Measurements from ENCODE around the gene PPP6C.
"Not testable (repeated sequence)": the region's sequence is repeated elsewhere in the genome, so short reads cannot be mapped to it uniquely, and the experiment has no call there.

Gene PPP6C

DNA sequence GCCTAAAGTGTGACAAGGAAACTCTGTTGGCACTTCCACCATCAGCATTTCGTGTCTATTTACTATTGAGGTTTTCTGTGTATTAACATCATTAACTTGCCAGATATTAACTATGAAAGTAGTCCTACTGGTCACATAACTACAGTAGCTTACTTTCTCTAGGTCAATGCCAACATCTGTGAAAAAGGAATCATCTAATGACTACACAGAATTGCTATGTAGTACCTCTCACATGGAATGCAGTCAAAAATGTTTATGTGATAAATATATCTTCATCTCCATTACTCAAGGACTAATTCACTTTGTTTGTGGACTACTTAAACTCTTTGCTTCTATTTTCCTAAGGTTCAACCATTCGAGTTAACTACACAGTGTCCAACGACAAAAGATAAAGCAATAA lies 48.4 kb downstream of the PPP6C start:
- no peak for DNase-seq

DNA sequence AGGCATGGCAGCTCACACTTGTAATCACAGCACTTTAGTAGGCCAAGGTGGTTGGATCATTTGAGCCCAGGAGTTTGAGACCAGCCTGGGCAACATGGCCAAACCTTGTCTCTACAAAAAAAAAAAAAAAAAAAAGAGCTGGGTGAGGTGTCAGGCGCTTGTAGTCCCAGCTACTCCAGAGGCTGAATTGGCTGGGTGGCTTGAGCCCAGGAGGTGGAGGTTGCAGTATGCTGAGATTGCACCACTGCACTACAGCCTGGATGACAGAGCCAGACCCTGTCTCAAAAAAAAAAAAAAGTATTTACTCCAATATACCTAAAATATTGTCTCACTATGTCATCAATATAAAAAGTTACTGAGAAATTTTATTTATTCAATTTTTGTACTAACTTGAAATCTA lies 49.0 kb downstream of the PPP6C start:
- no peak for DNase-seq

DNA sequence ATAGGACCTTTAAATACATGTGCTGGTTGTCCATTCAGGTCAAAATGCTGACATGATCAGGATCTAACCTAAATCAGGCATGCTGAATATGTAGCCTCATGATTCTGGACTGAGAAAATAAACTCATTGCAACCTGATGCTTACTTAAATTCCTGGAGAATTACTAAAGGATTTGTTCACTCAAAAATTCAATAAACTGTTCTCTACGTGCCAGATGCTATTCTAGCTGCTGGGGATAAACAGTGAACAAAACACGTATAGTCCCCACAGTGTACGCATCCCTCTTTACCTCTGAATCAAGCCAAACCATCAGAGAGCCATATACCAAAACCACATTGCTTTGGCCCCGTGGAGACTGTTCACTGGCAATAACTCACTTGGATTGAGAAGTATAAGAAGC lies 52.4 kb downstream of the PPP6C start:
- DNase-seq: no peak

DNA sequence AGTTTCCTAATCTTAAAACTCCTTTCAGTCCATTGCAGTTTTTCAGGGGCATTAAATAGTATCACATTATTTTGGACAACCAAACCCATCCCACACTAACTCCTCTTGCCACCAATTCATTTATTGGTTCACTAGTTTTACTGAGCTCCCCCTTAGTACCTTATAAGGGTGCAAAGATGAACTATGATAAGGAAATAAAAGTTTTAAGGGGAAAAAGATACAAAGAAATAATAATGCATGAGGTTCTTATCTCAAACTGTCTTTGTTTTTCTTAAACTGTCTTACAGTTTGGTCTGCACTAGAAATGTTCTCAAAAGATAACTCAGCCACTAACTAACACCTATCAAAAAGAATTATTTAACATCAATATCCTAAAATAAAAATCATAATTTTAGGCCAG lies 54.6 kb downstream of the PPP6C start:
- DNase-seq: no peak

DNA sequence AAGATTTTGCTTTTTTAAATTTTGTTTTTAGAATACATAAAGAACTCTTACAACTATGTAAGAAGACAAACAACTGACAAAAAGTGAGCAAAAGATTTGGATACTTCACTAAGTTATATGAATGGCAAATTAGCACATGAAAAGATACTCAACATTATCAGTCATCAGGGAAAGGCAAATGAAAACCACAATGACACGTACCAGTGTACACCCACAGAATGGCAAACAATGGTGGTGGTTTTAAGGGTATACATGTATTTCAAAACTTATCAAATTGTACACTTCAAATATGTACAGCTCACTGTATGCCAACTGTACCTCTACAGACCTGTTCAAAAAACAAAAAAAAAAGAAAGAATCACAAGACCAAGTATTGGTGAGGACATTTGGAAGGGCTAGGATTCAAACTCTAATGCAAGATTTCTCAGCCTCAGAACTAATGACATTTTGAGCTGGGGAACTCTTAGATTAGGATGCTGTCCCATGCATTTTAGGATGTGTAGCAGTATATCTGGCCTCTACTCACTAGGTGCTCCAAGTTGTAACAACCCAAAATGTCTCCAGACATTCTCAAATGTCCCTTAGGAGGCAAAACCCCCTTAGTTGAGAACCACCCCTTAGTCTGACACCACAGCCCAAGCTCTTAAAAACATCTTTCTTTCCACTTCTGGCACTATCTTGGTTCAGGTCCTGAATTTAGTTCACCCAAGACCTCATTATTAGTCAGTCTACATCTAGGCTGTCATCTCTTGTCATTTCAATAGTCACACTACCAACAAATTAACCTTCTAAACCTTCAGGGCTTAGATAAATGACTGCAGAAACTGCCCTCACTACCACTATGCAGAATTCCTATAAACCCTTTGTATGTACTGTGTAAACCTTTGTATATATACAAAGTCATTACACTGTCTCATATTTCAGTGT lies 55.9 kb downstream of the PPP6C start:
- DNase-seq: no peak

DNA sequence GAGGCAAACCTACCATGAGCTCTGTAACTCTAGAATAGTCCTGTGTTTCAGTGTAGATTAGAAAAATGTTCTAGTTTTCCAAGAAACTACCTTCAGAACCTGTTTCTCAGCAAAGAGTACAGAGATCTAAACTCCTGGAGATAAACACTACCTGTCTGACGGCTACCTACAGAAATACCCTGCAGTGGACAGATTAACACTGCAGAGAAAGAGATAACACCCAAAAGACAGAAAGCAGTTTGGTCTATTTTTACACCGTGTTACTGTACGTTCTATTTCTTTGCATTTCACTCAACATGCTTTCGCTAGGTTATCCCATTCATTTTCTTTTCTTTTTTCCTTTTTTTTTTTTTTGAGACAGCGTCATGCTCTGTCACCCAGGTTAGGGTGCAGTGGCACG lies 57.8 kb downstream of the PPP6C start:
- no peak for DNase-seq

DNA sequence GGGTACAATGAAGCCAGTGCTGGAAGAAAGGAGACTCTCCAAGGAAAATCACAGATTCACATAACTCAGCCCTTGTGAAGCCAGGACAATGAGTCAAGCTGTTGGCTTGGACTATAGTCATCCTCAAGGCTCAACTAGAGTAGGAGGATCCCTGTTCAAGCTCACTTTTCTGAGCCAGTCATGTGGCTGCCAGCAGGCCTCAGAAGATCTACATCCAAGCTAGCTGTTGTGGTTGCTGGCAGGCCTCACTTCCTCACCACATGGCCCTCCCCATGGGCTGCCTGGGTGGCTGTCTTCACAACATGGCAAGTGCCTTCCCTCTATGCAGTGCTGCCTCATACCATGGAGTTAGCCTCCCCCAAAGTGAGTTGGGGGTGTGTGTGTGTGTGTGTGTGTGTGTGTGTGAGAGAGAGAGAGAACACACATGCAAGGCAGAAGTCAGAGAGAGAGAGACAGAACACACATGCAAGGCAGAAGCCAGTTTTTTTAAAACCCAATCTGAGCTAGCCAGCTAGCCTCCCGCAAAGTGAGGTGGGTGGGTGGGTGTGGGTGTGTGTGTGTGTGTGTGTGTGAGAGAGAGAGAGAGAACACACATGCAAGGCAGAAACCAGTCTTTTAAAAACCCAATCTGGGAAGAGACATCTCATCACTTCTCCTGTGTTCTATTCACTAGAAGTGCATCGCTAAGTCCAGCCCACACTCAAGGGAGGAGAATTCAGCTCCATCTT lies 63.4 kb downstream of the PPP6C start:
- peak; percentile 75 for DNase-seq

DNA sequence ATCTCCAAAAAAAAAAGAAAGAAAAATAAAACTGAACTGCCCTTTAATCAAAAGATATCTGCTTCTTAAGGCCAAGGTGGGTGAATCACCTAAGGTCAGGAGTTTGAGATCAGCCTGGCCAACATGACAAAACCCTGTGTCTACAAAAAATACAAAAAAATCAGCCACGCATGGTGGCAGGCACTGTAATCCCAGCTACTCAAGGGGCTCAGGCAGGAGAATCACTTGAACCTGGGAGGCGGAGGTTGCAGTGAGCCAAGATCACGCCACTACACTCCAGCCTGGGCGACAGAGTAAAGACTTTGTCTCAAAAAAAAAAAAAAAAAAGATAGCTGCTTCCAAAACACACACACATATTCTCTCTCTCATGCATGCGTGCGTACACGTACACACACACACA lies 64.1 kb downstream of the PPP6C start:
- no peak for DNase-seq

DNA sequence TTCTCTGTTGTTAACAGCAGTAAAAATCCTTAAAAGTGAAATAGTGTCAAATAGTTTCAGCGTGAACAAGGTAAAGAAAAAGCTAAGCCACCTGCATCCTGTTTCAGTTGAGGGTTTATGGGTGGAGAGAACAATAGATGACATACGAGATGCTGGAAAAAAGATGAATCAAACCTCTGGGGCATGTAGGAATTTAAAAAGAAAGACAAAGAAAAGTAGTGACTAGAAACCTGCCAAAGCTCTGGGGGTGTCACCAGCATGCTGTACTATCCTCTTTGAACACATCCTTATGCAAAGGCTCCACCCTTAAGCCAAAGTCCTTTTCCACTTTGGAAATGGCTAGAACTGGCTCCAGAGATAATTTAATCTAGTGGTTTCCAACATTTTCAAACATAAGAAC lies 68.5 kb downstream of the PPP6C start:
- DNase-seq: no peak

DNA sequence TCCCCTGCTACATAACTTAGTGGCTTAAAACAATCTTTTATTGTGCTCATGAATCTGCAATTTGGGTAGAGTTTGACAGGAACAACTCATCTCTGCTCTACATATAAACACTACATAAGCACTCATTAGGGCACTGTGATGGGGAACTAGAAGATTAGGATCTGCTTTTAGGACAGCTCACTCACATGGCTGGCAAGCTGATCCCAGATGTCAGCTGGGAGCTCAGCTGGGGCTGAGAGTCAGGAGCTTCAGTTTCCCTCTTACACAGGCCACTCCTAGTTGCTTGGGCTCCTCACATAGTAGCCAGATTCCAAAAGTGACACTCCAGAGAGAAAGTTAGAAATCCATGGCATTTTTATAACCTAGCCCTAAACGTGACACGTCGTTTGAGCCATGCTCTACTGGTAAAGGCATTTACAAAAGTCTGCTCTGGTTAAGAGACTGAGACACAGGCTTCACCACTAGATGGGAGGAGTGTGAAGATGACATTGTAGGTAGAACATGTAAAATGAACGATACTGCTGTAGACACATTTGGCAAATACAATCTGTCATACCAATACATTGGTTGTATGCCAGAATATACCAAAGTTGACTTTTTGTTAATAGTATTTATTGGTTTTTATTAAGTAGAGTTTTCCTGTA lies 69.8 kb downstream of the PPP6C start:
- no peak for DNase-seq

DNA sequence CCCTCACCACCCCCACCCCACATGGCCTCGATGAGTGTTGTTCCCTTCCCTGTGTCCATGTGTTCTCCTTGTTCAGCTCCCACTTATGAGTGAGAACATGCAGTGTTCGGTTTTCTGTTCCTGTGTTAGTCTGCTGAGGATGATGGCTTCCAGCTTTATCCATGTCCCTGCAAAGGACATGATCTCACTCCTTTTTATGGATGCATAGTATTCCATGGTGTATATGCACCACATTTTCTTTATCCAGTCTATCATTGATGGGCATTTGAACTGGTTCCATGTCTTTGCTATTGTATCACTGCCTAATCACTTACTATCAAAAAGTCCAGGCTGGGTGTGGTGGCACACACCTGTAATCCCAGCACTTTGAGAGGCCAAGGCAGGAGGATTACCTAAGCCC lies 70.9 kb downstream of the PPP6C start:
- not testable (repeated sequence) for DNase-seq

DNA sequence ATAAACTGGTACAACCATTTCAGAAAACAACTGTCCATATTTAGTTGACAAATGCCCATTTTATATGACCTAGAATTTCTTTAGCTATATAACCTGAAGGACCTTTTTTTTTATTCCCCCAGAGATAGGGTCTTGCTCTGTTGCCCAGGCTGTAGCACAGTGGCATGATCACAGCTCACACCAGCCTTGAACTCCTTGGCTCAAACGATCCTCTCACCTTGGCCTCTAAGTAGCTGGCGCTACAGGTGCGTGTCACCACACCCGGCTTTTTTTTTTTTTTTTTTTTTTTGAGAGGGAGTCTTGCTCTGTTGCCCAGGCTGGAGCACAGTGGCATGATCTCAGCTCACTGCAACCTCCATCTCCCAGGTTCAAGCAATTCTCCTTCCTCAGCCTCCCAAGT lies 75.1 kb downstream of the PPP6C start:
- not testable (repeated sequence) for DNase-seq

DNA sequence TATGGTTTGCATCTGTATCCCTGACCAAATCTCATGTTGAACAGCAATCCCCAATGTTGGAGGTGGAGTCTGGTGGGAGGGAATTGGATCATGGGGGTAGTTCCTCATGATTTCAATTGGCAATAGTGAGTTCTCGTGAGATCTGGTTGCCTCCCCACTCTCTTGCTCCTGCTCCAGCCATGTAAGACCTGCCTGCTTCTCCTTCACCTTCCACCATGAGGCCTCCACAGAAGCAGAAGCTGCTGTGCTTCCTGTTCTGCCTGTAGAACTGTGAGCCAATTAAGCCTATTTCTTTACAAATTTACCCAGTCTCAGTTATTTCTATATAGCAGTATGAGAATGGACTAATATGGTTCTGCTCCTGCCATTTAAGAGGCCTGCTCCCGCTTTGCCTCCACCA lies 79.1 kb downstream of the PPP6C start:
- DNase-seq: no peak

DNA sequence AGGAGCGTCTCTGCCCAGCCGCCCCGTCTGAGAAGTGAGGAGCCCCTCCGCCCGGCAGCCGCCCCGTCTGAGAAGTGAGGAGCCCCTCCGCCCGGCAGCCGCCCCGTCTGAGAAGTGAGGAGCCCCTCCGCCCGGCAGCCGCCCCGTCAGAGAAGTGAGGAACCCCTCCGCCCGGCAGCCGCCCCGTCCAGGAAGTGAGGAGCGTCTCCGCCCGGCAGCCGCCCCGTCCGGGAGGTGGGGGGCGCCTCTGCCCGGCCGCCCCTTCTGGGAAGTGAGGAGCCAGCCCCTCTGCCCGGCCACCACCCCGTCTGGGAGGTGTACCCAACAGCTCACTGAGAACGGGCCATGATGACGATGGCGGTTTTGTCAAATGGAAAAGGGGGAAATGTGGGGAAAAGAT lies 81.1 kb downstream of the PPP6C start:
- DNase-seq: not testable (repeated sequence)

DNA sequence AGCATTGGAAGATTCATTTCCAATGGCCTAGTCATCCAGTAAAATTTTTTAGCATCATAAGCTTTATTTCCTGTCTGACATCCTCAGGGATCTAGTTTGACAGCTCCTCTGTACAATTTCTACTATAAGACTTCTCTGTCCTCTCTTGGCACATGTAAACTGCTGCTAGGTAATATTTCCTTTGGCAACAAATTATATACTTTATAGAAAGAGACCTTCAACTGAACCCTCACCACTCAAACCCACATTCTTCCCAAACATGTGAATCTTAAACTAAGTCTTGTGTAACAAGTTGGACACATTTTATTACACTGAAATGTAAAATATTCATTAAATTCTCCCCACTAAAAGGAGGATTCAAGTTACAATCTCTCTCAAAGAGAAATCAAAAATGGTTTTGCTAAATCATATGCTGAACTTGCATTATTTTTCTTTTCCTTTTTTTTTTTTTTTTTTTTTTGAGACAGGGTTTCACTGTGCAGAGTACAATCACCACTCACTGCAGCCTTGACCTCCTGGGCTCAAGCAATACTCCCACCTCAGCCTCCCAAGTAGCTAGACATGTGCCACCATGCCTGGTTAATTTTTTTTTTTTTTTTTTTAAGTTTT lies 83.2 kb downstream of the PPP6C start:
- DNase-seq: no peak

DNA sequence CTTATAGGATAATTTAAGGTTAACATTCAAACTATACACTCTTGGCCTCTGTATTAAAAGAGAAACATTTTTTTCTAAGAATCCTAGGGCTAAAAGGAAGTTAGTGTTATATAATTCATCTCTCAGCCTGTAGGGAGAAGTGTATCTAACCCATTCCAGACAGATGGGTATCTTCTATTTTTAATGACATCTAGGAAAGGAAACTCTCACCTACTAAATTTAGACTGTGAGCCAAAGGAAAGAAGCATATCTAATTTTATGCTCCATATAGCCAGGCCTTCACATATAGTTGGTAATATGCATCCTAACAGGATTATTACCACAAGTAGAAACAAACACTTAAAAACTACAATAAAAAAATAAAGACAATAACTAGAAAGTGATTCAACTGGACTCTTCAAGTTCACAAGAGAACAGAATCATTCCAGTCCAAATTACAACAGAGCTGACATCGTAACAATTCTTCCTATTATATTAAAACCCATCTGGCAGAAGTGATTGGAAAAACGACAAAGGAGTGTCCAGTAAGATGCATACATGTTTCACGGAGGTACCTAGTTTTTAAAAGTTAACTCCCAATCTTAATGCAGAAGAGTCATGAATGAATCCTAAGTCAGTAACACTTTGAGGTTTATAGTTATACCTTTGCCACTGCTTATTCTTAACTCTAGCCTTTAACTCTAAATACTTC lies 85.7 kb downstream of the PPP6C start:
- DNase-seq: no peak

DNA sequence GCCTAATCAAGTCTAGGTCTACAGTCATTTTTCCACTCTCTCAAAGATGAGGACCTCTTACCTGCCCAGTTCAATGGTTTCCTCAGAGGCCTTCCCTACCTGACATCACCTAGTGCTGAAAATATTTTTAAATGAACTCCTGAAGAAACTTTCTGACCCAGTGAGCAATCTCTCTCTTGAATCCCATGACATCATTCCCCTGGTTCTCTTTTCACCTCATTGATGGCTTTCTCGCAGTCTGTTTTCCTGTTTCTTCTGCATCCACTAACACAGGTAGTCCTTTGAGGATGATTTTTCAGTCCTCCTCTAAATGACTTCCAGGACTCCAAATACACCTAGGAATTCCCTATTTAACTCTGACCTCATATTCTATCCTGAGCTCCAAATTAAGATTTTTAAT lies 86.6 kb downstream of the PPP6C start:
- no peak for DNase-seq

DNA sequence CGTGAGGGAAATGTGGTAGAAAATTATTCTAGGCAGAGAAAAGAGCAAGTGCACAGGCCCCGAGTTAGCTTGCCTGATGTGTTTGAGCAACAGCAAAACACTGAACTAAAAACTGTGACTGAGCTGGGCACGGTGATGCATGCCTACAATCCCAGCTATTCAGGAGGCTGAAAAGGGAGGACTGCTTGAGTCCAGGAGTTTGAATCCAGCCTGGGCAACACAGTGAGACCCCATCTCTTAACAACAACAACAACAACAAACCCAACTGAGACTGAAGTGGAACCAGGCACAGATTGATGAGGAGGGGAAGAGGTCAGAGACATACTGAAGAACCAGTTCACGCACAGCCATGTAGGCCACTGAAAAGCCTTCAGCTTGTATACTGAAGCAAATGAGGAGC lies 88.8 kb downstream of the PPP6C start:
- DNase-seq: no peak

DNA sequence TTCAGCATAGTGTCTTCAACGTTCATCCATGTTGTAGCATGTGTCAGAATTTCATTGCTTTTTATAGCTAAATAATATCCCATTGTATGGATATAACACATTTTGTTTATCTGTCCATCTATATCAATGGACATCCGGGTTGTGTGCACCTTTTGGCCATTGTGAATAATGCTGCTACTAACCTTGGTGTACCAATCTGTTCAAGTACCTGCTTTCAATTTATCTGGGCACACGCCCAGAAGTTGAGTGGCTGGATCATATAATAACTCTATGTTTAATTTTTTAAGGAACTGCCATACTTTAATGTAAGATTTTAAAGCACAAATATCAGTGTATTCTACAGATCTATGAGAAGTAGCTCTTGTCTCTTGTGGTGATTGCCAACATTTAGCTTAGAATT lies 89.8 kb downstream of the PPP6C start:
- DNase-seq: no peak

Measured in activated effector memory CD4-positive, alpha-beta T cell treated with Interleukin-2 at 50 U/mL for 16 hours (primary cell).